B cell (primary cell): ENCODE data around the gene POLDIP3. TPM values are rescaled to one million over a fixed set of nuclear protein-coding genes. Genes with fewer than 3 reads are reported as not detected.

ENCODE experiments used
- ATAC-seq: fragments of 200-7000 bp; cut with Tn5 transposase; one replicate; pipeline ENCODE4 v1.10.0; 2021; ENCODE audit warnings: low read depth, mild to moderate bottlenecking, moderate number of reproducible peaks, moderate library complexity
- CTCF ChIA-PET: fragments of 350-600 bp; sonication (Branson Sonifier 250); formaldehyde crosslinking; loops from one replicate; lab custom pipeline; 2021; ENCODE audit warnings: antibody characterized with exemption, inconsistent platforms; lab: Charles Lee
- POLR2A ChIA-PET: fragments of 350-600 bp; sonication (Branson Sonifier 250); formaldehyde crosslinking; loops from one replicate; lab custom pipeline; 2021; ENCODE audit warnings: antibody characterized with exemption; lab: Charles Lee
- DNase-seq: peaks from one replicate; pipeline ENCODE4 v3.0.0; 2013
- H2AFZ ChIP-seq: 2 replicates; pipeline ENCODE4 v1.6.1; 2012; ENCODE audit warnings: mild to moderate bottlenecking, low read depth, low read length; ENCODE audit not compliant: insufficient read depth, poor library complexity, severe bottlenecking
- H3K27ac ChIP-seq, 2 donors: 1 replicate in 1 of 2; 2 replicates in 1 of 2; pipeline ENCODE4 v1.5.1; 2012 to 2013; ENCODE audit warnings: low read length in 2 of 2, mild to moderate bottlenecking in 2 of 2, moderate library complexity in 1 of 2
- H3K27me3 ChIP-seq, 4 experiments: fragments of 200-600 bp in 1 of 4; sonication (generic) in 1 of 4; replicated peaks in 1 of 4; 1 replicate in 2 of 4; 2 replicates in 2 of 4; pipeline versions ENCODE4 v1.6.1 to v1.7.0; 2013 to 2016; ENCODE audit warnings: low read length in 3 of 4, mild to moderate bottlenecking in 2 of 4, mixed read lengths in 1 of 4, moderate library complexity in 1 of 4; ENCODE audit not compliant: insufficient read depth in 4 of 4, control insufficient read depth in 3 of 4; ENCODE audit errors: control extremely low read depth in 1 of 4
- H3K36me3 ChIP-seq, 2 experiments: replicated peaks in 1 of 2; 1 replicate in 1 of 2; 2 replicates in 1 of 2; pipeline versions ENCODE4 v1.6.1 to v1.7.1; 2013; ENCODE audit warnings: low read length in 1 of 2; ENCODE audit not compliant: insufficient read depth in 2 of 2, control insufficient read depth in 1 of 2; ENCODE audit errors: control extremely low read depth in 1 of 2, extremely low read depth in 1 of 2
- H3K4me1 ChIP-seq, 2 donors: fragments of 200-600 bp in 1 of 2; sonication (generic) in 1 of 2; 1 replicate in 1 of 2; 2 replicates in 1 of 2; pipeline versions ENCODE4 v1.5.1 to v1.6.1; 2013 to 2017; ENCODE audit warnings: low read length in 2 of 2; ENCODE audit not compliant: control insufficient read depth in 2 of 2, insufficient read depth in 2 of 2
- H3K4me2 ChIP-seq: replicated peaks from 2 replicates; pipeline ENCODE3; 2012; ENCODE audit warnings: mild to moderate bottlenecking, low read depth, low read length; ENCODE audit not compliant: poor library complexity, severe bottlenecking
- H3K4me3 ChIP-seq, 5 experiments: fragments of 200-600 bp in 1 of 5; sonication (generic) in 1 of 5; 1 replicate in 3 of 5; 2 replicates in 2 of 5; pipeline versions ENCODE4 v1.5.1 to v1.7.0; 2011 to 2016; ENCODE audit warnings: low read length in 4 of 5, mild to moderate bottlenecking in 4 of 5, low read depth in 2 of 5, control low read depth in 1 of 5, moderate library complexity in 1 of 5; ENCODE audit not compliant: insufficient read depth in 1 of 5; ENCODE audit errors: control extremely low read depth in 1 of 5, extremely low read depth in 1 of 5
- H3K79me2 ChIP-seq: fragments of 200-600 bp; sonication (generic); one replicate; pipeline ENCODE4 v1.6.0; 2016; ENCODE audit warnings: low read length; ENCODE audit not compliant: control insufficient read depth, insufficient read depth
- H3K9ac ChIP-seq: fragments of 200-600 bp; sonication (generic); 2 replicates; pipeline ENCODE4 v1.6.1; 2017; ENCODE audit warnings: mild to moderate bottlenecking, low read length, moderate library complexity
- H3K9me3 ChIP-seq, 3 donors: one replicate each; pipeline versions ENCODE4 v1.6.1 to v1.7.1; 2013; ENCODE audit warnings: low read length in 2 of 3; ENCODE audit not compliant: control insufficient read depth in 2 of 3, insufficient read depth in 1 of 3; ENCODE audit errors: control extremely low read depth in 1 of 3
- H4K20me1 ChIP-seq: 2 replicates; pipeline ENCODE4 v1.6.0; 2012; ENCODE audit warnings: mild to moderate bottlenecking, low read length; ENCODE audit not compliant: insufficient read depth, control insufficient read depth, poor library complexity, severe bottlenecking
- H3K27ac Mint-ChIP-seq: one replicate; pipeline ENCODE4 v1.8.0; 2021; ENCODE audit warnings: mixed read lengths
- H3K27me3 Mint-ChIP-seq: one replicate; pipeline ENCODE4 v1.8.0; 2021; ENCODE audit warnings: mixed read lengths
- H3K4me1 Mint-ChIP-seq: one replicate; pipeline ENCODE4 v1.8.0; 2021; ENCODE audit warnings: mixed read lengths
- H3K4me3 Mint-ChIP-seq: one replicate; pipeline ENCODE4 v1.8.0; 2021; ENCODE audit warnings: mixed read lengths
- H3K9me3 Mint-ChIP-seq: one replicate; pipeline ENCODE4 v1.8.0; 2022; ENCODE audit warnings: mixed read lengths; ENCODE audit not compliant: insufficient read depth
- CTCF ChIP-seq: fragments of 200-600 bp; IDR thresholded peaks from one replicate; pipeline ENCODE4 v1.8.0; 2022; ENCODE audit warnings: antibody characterized with exemption, mild to moderate bottlenecking
- EZH2 ChIP-seq: IDR thresholded peaks from 2 replicates; pipeline ENCODE4 v1.6.1; 2012; ENCODE audit warnings: borderline replicate concordance, low read depth, mild to moderate bottlenecking, moderate library complexity, low read length; ENCODE audit not compliant: insufficient read depth, poor library complexity, severe bottlenecking
- WGBS: methylation state at CpG from one replicate; pipeline ENCODE4 v1.1.5; 2013; ENCODE audit warnings: missing lambda C conversion rate; ENCODE audit not compliant: insufficient coverage; 5-methylcytosine and 5-hydroxymethylcytosine counted together
- intact Hi-C: fragments of 100-400 bp; cut with micrococcal nuclease; formaldehyde crosslinking; loops from one replicate; pipeline ENCODE4 v1.10.0; 2022
- polyA plus RNA-seq: library from polyadenylated mRNA; depleted of rRNA; stranded (reverse); fragments of >200 nt; gene quantifications from 2 replicates; pipeline ENCODE4 v1.2.3, GENCODE V29; 2012
- total RNA-seq, 2 donors: library from RNA; stranded (reverse); fragments of 120-200 nt in 1 of 2; gene quantifications; 1 replicate in 1 of 2; 2 replicates in 1 of 2; pipeline versions ENCODE4 v1.2.3 to v1.2.4, GENCODE V29; 2013 to 2022

POLDIP3 gene
- total and polyA plus RNA-seq, 2 donors (not counting 1 experiment from before 2014, with no cell fraction given) = 44.9 to 86.5 TPM

- H4K20me1 ChIP-seq = peaks cover 61% of the 10 kb centered on the region
- no peak overlapping the region for H3K4me3 Mint-ChIP-seq
- no peak overlapping the region for H3K9ac ChIP-seq
- ChIA-PET CTCF (interaction anchor here (1.5 kb wide), 1 partner anchor 45 kb away, joined by 3 read pairs; no protein-coding TSS in a partner anchor), POLR2A (interaction anchor here (0.6 kb wide), 1 partner anchor 209 kb away, joined by 3 read pairs; no protein-coding TSS in a partner anchor)
- no peaks in the 10 kb centered on the region for H3K9me3 Mint-ChIP-seq
- no peak overlapping the region for H3K4me3 ChIP-seq
- 97% methylated on average over 3 of the region's 3 CpGs for WGBS
- no peak overlapping the region for H3K27ac Mint-ChIP-seq
- H3K4me1 ChIP-seq = no peaks in the 10 kb centered on the region
- H3K4me2 ChIP-seq = no peak overlapping the region
- H3K27ac ChIP-seq = no peak overlapping the region
- H3K27me3 Mint-ChIP-seq = no peaks in the 10 kb centered on the region
- intact Hi-C loops = no loop called here
- H2AFZ ChIP-seq = no peak overlapping the region
- ATAC-seq (no peak), DNase-seq (no peak)
- H3K4me1 Mint-ChIP-seq = no peaks in the 10 kb centered on the region
- H3K9me3 ChIP-seq = no peaks in the 10 kb centered on the region
- H3K27me3 ChIP-seq = no peaks in the 10 kb centered on the region
- peaks cover 2 to 87% of the 10 kb centered on the region in 2 experiments for H3K36me3 ChIP-seq
- peaks cover 38% of the 10 kb centered on the region for H3K79me2 ChIP-seq
- TF ChIP-seq EZH2 (no peak), CTCF (no peak)
Measured at GRCh38 chr22:42595434-42595833, 19.2 kb downstream of the POLDIP3 start.

DNA sequence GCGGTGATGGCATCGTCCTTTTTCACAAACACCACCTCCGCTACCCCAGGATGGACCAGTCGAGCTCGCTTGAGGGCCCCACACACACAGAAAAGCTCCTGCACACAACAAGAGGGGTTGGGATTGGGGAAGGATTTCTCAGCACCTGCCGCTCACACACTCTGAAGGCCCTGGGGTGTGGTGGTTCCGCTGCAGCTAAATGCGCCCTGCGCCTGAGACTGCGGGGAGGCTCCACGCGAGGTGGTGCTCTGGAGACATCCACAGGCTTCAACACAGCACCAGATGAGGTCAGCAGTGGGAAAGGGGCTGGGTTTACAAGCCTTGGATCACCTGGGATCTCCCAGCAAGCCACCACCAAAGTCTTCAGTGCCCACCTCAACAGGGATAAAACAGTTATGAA lies 22.7 kb downstream of the POLDIP3 start:
- Histone ChIP-seq H3K4me2 (no peak overlapping the region), H3K27ac (no peak overlapping the region), H3K4me1 (no peaks in the 10 kb centered on the region), H3K4me3 (no peak overlapping the region), H2AFZ (no peak overlapping the region), H3K79me2 (peaks cover 13% of the 10 kb centered on the region), H3K9ac (no peak overlapping the region), H4K20me1 (peaks cover 28% of the 10 kb centered on the region), H3K9me3 (no peaks in the 10 kb centered on the region), H3K27me3 (no peaks in the 10 kb centered on the region), H3K36me3 (peaks cover 2 to 86% of the 10 kb centered on the region in 2 experiments)
- Mint-ChIP-seq H3K27ac (no peak overlapping the region), H3K4me3 (no peak overlapping the region), H3K4me1 (peaks cover 6% of the 10 kb centered on the region), H3K27me3 (no peaks in the 10 kb centered on the region), H3K9me3 (no peaks in the 10 kb centered on the region)
- WGBS = 98% methylated on average over 8 of the region's 12 CpGs
- no peak for TF ChIP-seq EZH2
- TF ChIP-seq CTCF = no peak
- ChIA-PET CTCF (no interaction called here), POLR2A (no interaction called here)
- no peak for DNase-seq
- intact Hi-C loops = no loop called here
- no peak for ATAC-seq
